Hematopoietic multipotent progenitor cell treated with erythropoietin and hydrocortisone succinate and interleukin-3 and kit ligand, for 4 days (in vitro differentiated cells): ENCODE measurements around the gene CDCP1.
"Not testable (repeated sequence)": the region's sequence is repeated elsewhere in the genome, so short reads cannot be mapped to it uniquely, and the experiment has no call there.

Experiments
- DNase-seq: peaks from one replicate; pipeline ENCODE4 v3.0.0-alpha.2; 2015

CDCP1 gene

DNA sequence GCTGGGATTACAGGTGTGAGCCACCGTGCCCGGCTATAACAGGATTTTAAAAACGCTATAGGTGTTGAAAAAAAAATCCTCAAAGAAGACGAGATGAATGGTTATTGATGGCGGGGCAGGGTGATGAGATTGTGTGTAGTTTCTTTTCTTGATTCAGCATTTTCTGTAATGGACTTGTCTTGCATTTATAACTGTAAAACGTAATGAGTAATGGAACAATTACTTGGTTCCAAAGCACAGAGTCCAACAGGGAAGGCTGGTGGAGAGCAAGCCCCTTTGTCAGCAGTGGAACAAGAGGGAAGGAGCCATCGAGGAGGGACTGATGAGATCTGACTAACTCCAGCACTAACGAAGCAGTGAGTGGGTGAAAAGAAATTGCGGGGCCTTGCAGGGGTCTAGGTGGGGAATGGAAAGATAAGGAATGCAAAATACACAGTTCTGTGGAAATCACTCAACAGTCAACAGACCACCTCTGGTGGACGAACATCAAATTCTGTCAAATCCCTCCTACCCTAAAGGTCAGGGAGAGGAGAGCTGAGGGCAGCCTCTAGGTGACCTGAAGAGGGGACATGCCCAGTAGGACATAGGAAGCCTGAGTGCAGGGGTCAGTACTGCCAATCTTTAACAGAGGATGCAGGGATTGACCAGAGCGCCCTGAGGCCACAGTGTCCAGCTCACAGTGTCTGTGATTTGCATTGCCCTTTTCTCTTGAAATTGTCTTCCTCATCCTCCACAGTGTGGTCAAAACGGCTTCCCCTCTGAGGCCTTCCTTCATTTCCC lies 23.1 kb upstream of the CDCP1 start:
- DNase-seq = no peak

DNA sequence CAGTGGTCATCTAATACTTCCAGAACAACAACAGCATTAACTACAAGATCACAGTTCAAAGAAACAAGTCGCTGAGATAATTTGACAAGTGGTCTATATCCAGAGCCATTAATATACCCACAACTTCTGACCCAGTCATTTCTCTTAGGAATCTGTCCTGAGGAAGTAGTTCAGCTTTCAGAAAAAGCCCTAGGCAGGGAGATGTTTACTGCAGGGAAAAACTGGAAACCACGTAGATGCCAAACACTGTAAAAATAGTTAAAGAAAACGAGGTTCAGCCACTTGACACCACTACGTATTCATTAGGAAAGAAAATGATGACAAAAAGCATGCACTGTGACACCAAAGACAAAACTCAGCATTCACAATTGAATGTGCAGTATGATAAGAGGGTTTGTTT lies 22.3 kb upstream of the CDCP1 start:
- no peak for DNase-seq

DNA sequence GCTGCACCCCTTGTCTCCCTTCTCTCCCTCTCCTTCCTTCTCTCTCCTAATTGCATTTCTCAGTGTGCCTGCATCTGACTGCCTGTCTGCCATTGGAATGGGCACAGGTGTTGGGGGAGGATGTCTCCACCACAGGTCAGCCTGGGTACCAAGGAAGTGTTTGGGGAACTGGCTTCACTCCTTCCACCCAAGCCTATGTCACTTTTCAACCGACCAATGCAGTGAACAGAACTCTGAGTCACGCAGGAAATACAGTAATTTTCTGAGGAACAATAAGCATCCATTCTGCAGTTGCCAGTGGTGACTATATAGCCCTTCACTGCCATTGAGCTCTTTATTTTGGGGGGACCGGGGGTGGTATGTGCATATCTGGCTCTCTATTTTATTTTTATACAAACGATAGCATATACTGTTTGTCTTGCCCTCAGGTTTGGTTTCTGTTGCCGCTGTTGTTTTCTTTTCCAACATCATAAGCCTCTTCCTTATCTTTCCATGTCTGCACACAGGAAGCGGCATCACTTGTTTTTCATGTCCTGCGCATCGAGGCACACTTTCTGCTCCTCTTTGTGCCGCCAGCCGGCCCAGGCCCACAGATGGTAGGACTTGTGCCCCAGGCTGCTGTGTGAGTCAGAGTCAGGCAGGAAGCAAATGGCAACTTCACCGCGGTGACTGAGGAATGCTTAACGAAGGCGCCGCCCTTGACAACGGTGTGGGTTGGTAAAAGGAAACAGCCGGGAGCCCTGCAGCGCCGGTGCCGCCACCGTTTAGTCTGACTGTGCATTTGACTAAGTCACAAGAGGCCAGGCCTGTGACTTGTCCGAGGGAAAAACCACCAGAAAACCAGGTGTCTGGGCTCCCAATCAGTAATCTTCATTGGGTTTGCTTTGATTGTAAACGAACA lies 21.1 kb upstream of the CDCP1 start:
- peak; percentile 93 for DNase-seq

DNA sequence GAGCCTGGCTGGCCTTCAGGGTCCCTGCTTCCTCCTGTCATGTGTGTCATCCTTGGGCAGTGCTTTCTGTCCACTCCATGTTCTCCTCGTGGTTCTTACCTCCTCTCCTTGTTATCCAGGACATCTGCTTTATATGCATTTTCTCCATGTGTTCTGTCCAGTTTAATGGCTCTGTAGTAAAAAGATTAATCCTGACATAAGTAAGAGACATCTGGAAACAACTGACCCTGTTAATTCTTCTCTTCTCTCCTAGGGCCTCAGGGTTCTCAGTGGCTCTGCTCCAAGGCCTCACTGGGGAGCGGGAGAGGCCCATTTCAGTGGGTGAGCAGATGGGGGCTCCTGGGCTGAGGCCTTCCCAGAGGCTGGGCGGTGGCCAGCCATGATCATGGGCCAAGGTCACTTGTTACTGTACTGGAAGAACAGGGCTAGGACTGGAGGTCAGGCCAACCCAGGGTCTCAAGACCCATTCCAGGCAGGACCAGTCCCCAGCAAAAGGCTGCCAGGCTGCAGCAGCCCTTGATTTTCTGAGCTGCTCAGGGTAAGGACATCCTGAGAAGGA lies 20.2 kb upstream of the CDCP1 start:
- DNase-seq = no peak

DNA sequence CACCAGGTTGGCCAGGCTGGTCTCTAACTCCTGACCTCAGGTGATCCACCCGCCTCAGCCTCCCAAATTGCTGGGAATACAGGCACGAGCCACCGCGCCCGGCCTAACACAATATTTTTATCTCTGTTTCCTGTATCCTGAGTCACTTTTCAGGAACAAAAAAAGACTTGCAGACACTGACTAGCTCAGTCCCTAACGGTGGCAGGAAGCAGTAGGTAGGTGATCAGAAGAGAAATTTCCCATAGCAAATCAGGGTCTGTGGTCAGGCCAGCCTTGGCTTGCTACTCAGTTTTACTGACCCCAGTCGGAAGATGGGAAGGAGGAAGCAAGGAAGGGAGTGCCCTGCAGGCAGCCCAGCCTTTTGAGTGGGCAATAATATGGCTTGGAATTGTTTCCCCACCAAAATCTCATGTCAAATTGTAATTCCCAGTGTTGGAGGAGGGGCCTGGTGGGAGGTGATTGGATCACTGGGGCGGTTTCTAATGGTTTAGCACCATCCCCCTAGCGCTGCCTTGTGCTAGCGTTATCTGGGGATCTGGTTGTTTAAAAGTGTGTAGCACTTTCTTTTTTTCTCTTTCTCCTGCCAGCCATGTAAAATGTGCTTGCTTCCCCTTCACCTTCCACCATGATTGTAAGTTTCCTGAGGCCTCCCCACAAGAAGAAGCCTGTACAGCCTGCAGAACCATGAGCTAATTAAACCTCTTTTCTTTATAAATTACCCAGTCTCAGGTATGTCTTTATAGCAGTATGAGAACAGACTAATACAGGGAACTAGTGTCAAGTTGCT lies 19.5 kb upstream of the CDCP1 start:
- no peak for DNase-seq

DNA sequence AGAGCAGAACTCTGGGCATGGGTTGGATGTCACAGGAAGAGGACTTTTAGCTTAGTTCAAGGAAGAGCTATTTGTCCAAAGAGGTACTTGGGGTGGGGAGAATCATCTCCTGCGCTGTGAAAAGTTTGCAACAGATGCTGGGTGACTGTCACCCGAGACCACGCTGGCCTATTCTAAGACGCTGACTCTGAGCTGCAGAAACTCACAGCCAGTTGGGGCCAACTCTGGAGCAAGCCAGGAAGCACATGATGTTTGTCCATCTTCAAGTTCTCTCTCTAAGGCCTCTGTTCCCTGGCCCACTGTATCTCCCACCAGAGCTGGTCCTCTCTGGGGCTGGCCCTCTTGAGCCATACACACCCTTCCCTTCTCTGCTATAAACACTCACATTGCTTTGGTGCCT lies 17.9 kb upstream of the CDCP1 start:
- DNase-seq = no peak

DNA sequence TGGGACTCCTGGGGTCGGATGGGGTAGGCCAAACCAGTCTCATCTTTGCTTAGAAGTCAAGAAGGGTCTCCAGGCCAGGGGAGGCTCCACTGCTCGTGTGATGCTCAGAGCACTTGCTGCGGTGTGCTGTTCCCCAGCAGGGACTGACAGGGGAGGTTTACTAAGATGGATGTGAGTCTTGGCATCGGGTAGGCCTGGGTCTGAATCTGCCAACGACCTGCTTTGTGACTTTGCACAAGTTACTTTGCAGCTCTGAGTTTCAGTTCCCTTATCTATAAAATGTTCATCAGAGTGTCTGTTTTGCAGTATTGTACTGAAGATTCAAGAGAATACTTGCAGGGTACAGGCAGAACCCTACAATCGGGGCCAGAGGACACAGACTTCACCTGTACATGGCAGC lies 17.3 kb upstream of the CDCP1 start:
- no peak for DNase-seq

DNA sequence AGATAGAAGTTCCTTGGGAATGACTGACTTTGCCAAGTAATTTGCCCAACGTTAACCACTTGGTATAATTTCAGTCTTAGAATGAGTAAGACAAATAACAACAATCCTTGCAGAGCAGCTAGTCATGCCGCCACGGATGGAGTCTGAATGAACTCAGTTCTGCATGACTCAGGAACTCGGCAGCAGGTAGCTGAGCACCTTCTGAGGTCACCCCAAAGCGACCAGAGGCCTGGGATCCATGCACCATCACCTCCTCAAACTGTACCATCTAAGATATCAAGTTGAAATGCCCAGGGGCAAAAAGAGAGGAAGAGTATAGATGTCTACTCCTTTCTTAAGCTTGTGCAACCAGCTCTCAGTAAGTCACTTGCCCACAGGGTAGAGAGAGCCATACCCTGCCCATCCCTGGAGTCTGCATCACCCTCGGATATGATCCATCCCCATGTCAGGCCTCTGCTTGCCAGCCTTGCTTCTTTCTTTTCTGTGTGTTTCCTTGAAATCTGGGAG lies 8.5 kb upstream of the CDCP1 start:
- DNase-seq = no peak

DNA sequence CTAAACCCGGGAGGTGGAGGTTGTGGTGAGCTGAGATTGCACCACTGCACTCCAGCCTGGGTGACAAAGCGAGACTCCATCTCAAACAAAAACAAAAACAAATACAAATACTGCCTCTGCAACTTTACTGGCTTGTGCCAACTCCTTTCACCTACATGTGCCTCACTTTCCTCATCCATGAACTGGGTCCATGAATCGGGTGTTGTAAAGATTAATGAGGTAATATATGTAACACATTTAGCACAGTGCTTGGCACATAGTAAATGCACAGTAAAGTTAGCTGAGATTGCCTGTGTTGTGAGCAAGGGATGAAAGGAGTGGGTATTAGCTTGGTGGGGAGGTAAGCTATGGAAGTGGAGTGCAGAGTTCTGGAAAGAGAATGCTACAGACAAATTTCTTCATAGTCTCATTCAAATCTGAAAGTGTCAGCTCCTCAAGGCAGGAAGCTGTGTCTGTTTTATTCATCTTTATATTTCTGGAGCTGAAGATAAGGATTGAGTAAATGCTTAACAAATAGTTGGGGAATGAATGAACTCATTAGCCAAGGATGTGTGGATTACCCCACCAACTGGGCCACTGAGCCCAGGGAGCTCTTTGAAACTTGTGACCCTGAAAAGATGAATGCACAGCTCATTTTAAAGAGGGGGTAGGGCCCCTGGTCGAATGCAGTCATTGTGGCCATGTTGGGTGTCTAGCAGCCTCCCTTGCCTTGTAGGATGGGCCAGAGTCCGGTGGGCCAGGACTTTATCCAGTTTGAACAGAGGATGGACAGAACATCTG lies 7.7 kb upstream of the CDCP1 start:
- no peak for DNase-seq

DNA sequence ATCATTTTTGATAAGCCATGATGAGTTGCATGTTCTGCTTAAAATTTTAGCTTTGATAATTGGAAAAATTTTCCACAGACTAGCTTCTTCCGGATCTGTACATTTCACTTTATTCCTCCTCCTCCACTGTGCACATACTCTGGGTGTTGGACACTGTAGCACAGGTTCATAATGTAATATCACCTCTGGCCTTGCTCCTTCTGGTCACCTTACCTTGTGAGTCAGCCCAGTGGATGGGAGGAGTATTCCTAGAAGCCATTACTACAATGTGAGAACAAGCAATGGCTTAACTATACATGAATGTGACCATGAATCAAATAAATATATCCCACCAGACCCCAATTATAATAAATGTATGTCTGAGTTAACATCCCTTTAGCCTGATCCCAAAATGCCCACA lies 6.1 kb upstream of the CDCP1 start:
- no peak for DNase-seq

DNA sequence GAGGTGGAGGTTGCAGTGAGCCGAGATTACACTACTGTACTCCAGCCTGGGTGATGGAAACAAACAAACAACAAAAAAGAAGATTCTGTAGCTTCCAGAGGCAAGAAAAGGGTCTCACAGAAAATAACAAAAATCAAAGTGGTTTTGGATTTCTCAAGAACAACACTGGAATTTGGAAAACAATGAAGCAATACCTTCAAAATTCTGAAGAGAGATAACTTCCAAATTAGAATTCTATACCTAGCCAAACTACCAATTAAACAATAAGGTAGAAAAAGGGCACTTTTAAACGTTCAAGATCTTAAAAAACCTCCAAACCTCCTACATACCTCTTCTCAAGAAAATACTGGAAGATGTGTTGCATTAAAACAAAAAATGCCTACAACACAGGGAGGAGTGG lies 4.9 kb upstream of the CDCP1 start:
- DNase-seq = no peak

DNA sequence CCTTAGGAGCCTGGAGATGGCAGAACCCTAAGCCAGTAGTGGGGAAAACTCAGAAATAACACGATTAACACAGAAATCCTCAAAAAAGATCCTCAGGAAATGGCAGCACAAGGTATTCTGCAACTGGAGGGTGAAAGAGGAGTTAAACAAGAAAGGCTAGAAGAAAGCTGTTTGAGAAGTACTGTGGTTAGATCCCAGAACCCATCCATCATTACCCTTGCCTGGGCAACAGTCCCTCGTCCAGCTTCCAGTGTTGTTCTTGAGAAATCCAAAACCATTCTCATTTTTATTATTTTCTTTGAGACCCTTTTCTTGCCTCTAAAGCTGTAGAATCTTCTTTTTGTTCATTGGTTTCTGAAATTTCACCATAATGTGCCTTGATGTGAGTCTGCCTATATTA lies 2.7 kb upstream of the CDCP1 start:
- DNase-seq = no peak

DNA sequence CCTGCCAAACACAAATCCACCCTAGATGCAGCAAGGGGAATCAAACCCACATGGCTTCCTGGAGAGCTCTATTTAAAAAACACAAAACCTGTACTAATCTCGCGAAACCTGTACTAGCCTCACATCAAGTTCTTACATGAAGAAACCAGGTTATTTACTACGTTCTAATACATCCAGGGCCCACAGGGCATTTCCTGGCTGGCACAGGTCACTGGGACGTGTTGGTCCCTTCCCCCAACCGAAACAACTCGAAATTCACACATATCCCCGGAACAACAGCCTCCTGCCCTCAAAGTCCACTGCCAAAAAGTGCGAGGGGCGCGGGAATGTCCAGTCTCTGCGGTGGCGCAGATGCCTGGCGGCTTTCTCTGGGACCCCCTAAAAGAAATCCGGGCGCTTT lies 955 bp downstream of the CDCP1 start:
- DNase-seq = peak; percentile 23

DNA sequence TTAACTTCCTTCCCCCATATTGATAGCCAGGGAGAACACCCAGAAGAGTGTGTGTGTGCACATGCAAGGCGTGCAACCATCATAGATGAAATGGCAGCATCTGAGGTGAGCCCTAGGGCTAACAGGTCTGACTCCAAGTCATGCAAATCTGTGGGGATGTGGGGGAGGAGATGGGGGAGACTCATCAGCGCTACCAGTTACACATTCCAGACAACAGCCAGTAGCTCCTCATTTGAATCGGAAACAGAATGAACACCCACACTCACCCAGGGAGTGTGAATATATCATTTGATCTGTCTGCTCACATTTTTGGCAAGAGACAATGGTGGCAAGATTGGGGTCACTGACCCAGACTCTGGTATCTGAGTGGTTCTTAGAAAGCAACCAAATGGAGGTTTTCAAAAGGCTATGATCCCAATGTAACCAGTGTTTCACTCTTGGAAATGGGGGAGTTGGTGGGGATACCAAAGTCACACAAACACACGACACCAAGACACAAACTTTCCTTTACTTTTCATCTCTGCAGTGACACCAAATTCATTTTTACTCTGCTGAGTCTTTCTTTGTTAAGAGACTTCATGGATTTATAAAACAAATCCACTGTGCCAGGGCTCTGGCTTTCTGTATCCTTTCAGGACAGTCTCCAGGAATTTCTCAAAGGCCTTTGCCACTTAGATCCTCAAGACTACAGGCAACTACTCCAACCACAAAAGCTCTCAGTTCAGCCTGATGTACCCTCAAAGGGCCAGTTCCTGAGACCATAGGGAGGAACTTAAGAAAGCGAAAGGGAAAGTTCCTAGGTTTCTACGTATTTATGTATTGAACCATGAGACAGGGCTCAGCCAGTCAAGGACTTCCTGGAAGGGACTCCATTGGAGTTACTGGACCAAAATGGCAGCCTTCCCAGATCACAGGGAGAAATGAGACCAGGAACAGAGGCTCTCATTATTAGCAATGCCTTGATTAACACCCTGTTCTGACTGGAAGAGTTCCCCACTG lies 2.2 kb downstream of the CDCP1 start:
- DNase-seq = peak; percentile 63

DNA sequence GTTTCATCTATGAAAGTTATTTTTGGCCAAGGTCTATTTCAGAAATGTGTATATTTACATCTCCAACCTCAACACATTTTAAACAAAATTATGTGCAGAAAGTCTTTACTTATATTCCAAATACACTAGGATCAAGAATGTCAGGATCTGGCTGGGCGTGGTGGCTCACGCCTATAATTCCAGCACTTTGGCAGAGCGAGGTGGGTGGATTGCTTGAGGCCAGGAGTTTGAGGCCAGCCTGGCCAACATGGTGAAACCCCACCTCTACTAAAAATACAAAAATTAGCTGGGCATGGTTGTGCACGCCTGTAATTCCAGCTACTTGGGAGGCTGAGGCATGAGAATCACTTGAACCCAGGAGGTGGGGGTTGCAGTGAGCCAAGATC lies 5.4 kb downstream of the CDCP1 start:
- DNase-seq = not testable (repeated sequence)

DNA sequence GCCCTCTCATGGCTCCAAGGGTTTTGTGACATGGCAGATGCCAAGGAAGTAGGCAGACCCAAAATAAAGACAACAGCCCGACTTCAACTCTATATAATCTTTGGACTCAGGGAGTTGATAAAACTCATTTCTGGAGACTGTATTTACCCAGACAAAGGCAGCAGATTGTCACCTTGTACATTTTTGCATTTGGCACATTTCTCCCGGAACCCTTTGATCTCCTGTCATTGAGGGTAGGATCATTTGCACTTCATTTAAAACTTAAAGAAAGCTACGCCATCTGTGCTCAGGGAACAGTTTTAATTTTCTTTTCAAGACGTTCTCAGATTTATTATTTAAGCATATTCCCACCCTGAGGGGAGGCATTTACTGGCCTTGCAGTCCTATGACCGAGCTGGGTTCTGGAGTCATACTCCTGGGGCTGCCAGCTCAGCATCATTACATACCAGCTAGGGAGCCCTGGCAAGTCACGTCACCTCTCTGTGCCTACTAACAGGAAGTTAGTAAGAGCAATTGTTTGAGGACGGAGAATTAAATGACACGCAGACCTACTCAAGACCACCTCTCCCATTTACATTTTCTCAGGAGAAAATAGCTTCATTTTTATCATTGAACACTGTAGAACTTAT lies 5.9 kb downstream of the CDCP1 start:
- no peak for DNase-seq

DNA sequence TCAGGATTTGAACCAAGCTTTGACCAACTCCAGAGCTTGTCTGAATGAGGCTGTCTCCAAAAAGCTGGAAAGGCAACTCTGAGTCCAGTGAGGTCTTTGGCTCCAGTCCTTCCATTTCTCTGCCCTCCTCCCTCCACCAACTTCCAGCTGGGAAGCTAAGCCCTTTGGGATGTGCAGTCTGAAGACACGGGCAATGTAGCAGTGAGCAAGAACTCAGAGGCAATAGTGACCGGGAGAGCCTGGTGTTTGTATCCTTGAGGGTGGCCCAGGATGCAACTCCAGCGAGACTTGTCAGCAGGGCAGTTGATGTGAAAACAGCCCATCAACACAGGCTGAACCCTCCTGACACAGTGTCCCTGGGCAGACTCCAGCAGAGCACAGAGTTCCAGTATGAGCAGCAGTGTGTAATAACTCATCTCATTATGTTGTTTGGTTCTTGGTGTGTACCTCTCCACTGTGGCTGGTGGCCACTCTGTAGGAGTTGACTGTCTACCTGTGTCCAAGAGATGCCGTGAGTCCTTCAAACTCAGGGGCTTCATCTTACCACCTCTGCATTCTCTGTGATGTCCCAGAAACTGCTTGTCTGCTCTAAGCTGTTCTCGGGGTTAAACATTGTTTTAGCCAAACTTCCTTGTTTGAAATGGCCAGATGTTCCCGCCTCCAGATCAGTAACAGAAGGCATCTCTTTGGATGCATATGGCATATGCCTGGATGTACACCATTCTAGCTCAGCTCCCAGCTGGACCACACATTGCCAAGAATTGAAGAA lies 6.6 kb downstream of the CDCP1 start:
- no peak for DNase-seq

DNA sequence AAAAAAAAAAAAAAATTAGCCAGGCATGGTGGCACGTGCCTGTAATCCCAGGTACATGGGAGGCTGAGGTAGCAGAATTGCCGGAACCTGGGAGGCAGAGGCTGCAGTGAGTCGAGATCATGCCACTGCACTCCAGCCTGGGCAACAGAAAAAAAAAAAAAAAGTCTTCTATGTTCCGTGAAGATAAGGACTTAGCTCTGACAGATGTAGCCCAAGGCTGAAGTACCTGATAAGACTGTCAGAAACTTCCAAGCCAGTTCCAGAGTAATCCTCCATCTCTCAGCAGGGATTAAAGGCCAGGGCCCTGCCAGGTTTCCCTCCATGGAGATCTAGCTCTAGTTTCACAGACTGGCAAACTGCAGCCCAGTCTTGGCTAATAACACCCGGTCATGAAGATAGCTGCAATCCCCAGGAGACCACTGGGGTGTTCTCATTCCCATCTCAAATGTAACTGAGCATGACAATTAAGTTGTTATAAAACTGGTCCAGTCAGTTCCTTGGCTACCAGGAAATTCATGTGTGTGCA lies 8.5 kb downstream of the CDCP1 start:
- peak; percentile 74 for DNase-seq

DNA sequence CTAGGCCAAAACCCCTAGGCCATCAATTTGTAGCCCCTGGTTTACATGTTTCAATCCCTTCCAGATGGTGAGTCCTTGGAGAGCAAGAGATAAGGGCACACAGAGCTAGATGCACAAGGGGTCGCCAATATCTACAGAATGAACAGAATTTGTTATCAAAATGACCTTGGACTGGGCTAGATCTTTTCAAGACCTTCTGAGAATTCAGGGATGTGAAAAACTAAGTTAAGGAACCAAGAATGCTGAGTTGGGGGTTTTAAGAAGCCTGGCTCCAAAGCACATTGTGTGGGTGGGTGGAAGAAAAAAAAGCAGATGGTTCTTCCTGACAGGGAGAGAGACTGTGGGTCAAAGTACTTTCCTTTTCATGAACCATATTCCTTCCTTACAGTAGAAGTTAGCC lies 10.2 kb downstream of the CDCP1 start:
- DNase-seq = peak; percentile 33
